Fibroblast of lung (primary cell): ENCODE measurements around the gene ETNPPL. TPM values are rescaled to one million over a fixed set of nuclear protein-coding genes. Genes with fewer than 3 reads are reported as not detected.
"Not testable (repeated sequence)": the region's sequence is repeated elsewhere in the genome, so short reads cannot be mapped to it uniquely, and the experiment has no call there.

Experiments
- DNase-seq, 2 donors: peaks; one replicate each; pipeline versions ENCODE4 v3.0.0 to v3.0.0-alpha.2; 2010; ENCODE audit warnings: low read depth in 2 of 2
- H2AFZ ChIP-seq: 2 replicates; pipeline ENCODE4 v1.5.1; 2012; ENCODE audit warnings: low read length, control low read depth, inconsistent platforms
- H3K27ac ChIP-seq: 2 replicates; pipeline ENCODE4 v1.5.1; 2011; ENCODE audit warnings: low read length, control low read depth; ENCODE audit not compliant: insufficient read depth
- H3K27me3 ChIP-seq: 2 replicates; pipeline ENCODE4 v1.5.1; 2011; ENCODE audit warnings: mild to moderate bottlenecking, low read length; ENCODE audit not compliant: control insufficient read depth, insufficient read depth
- H3K36me3 ChIP-seq: 2 replicates; pipeline ENCODE4 v1.5.1; 2011; ENCODE audit warnings: low read length; ENCODE audit not compliant: control insufficient read depth, insufficient read depth
- H3K4me1 ChIP-seq: 2 replicates; pipeline ENCODE4 v1.5.1; 2011; ENCODE audit warnings: low read length; ENCODE audit not compliant: control insufficient read depth, insufficient read depth; ENCODE audit errors: extremely low read depth
- H3K4me2 ChIP-seq: 2 replicates; pipeline ENCODE4 v1.5.1; 2011; ENCODE audit warnings: low read length, control low read depth; ENCODE audit not compliant: insufficient read depth; ENCODE audit errors: extremely low read depth
- H3K4me3 ChIP-seq, 4 experiments: fragments of 200-600 bp in 1 of 4; sonication (generic) in 1 of 4; replicated peaks in 1 of 4; 2 replicates each; pipeline ENCODE4 v1.5.1; 2011 to 2016; ENCODE audit warnings: low read length in 4 of 4, low read depth in 3 of 4, mild to moderate bottlenecking in 3 of 4, control low read depth in 2 of 4, inconsistent platforms in 1 of 4, mixed read lengths in 1 of 4; ENCODE audit not compliant: insufficient read depth in 1 of 4; ENCODE audit errors: control extremely low read depth in 1 of 4
- H3K79me2 ChIP-seq: 2 replicates; pipeline ENCODE4 v1.5.1; 2012; ENCODE audit warnings: mild to moderate bottlenecking, low read length, inconsistent platforms; ENCODE audit not compliant: control insufficient read depth, insufficient read depth
- H3K9ac ChIP-seq: 2 replicates; pipeline ENCODE4 v1.5.1; 2011; ENCODE audit warnings: mild to moderate bottlenecking, low read length, control low read depth; ENCODE audit not compliant: insufficient read depth
- H3K9me3 ChIP-seq: 2 replicates; pipeline ENCODE4 v1.5.1; 2012; ENCODE audit warnings: low read depth, low read length; ENCODE audit not compliant: control insufficient read depth, insufficient read depth
- H4K20me1 ChIP-seq: 2 replicates; pipeline ENCODE4 v1.5.1; 2011; ENCODE audit warnings: low read length; ENCODE audit not compliant: control insufficient read depth, insufficient read depth; ENCODE audit errors: extremely low read depth
- EZH2 ChIP-seq: IDR thresholded peaks from 2 replicates; pipeline ENCODE4 v1.5.1; 2012; ENCODE audit warnings: low read length, control low read depth, mild to moderate bottlenecking; ENCODE audit errors: missing control alignments
- polyA plus RNA-seq, 2 donors: library from polyadenylated mRNA; depleted of rRNA in 1 of 2; stranded (reverse) in 1 of 2; unstranded in 1 of 2; fragments of >200 nt; gene quantifications; 2 replicates each; pipeline ENCODE4 v1.2.1, GENCODE V29; 2011 to 2012; ENCODE audit warnings: missing spikeins in 1 of 2
- total RNA-seq: library from RNA; depleted of rRNA; stranded (reverse); fragments of >200 nt; gene quantifications from 2 replicates; pipeline ENCODE4 v1.2.1, GENCODE V29; 2014
- TF ChIP-seq, protein P1 (sequence below), 2 donors: IDR thresholded peaks in 1 of 2; conservative IDR thresholded peaks in 1 of 2; 1 replicate in 1 of 2; 2 replicates in 1 of 2; pipeline ENCODE4 v1.5.1; 2011 to 2012; ENCODE audit warnings: low read length in 2 of 2, control low read depth in 1 of 2, inconsistent platforms in 1 of 2, low read depth in 1 of 2, mild to moderate bottlenecking in 1 of 2

Gene ETNPPL
- total and polyA plus RNA-seq, 2 donors (not counting 1 experiment from before 2014, with no cell fraction given) = not detected

DNA sequence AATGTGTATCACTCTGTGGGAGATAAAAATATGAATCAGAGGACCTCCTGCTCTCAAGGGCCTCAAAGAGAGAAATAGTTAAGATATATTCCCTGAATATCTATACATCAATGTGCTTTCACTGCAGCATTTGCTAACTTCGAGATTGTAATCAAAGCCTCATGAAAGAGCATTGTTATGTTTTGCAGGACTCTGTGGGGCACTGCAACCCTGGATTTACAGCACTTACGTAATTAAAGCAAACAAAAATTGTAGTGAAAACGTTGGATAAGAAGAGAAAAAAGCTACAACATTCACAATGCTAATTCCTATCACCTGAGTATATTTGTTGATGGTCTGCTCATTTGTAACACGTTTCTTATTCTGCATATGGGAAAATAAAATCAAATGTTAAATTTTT lies 48.0 kb downstream of the ETNPPL start:
- H3K27me3 ChIP-seq = no peaks in the 10 kb centered on the region
- no peak overlapping the region for H3K4me3 ChIP-seq
- no peaks in the 10 kb centered on the region for H3K9me3 ChIP-seq
- H3K9ac ChIP-seq = no peak overlapping the region
- H4K20me1 ChIP-seq = no peaks in the 10 kb centered on the region
- no peak overlapping the region for H2AFZ ChIP-seq
- DNase-seq = no peak
- H3K79me2 ChIP-seq = no peaks in the 10 kb centered on the region
- TF ChIP-seq EZH2 = no peak
- TF ChIP-seq, protein P1, sequence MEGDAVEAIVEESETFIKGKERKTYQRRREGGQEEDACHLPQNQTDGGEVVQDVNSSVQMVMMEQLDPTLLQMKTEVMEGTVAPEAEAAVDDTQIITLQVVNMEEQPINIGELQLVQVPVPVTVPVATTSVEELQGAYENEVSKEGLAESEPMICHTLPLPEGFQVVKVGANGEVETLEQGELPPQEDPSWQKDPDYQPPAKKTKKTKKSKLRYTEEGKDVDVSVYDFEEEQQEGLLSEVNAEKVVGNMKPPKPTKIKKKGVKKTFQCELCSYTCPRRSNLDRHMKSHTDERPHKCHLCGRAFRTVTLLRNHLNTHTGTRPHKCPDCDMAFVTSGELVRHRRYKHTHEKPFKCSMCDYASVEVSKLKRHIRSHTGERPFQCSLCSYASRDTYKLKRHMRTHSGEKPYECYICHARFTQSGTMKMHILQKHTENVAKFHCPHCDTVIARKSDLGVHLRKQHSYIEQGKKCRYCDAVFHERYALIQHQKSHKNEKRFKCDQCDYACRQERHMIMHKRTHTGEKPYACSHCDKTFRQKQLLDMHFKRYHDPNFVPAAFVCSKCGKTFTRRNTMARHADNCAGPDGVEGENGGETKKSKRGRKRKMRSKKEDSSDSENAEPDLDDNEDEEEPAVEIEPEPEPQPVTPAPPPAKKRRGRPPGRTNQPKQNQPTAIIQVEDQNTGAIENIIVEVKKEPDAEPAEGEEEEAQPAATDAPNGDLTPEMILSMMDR (conservative IDR thresholded peaks at IDR 0.05 in 1 of 2, IDR thresholded peaks at IDR 0.05 in 1 of 2; ENCODE audit: low read depth in 1 of 2, low read length in 2 of 2) = no peak
- H3K4me1 ChIP-seq = no peaks in the 10 kb centered on the region
- no peak overlapping the region for H3K4me2 ChIP-seq
- H3K36me3 ChIP-seq = no peaks in the 10 kb centered on the region
- no peak overlapping the region for H3K27ac ChIP-seq

DNA sequence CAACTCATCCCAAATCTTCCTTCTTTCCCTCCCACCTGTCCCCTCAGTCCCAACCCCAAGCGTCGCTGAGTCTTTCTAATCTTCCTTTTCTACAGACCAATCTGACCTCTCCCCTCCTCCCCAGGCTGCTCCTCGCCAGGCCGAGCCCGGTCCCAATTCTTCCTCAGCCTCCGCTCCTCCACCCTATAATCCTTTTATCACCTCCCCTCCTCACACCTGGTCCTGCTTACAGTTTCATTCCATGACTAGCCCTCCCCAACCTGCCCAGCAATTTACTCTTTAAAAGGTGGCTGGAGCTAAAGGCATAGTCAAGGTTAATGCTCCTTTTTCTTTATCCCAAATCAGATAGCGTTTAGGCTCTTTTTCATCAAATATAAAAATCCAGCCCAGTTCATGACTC lies 52.3 kb downstream of the ETNPPL start:
- DNase-seq, H3K36me3 ChIP-seq, H3K9ac ChIP-seq, H4K20me1 ChIP-seq, H3K79me2 ChIP-seq, H3K4me2 ChIP-seq, H3K27ac ChIP-seq, H3K4me1 ChIP-seq, H3K27me3 ChIP-seq, H2AFZ ChIP-seq, H3K4me3 ChIP-seq, H3K9me3 ChIP-seq: not testable (repeated sequence)

DNA sequence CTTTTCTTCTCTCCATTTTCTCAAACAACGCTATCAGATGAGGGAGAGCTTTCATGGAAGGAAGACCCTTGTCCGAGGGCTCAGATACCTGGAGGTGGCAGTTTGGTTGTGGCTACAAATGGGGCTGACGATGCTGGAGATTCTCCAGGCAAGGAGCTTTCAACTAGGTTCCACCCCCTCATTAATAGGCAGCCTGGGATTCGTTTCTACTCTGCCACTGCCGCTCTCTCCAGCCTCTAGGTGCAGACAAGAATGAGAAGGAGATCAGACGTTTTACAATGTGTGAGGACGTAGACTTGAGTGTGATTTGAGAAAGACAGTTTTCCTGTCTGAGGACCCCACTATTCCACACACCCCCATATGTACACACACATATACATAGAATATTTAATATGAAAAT lies 53.1 kb downstream of the ETNPPL start:
- Histone ChIP-seq H3K4me2 (no peak overlapping the region), H4K20me1 (no peaks in the 10 kb centered on the region), H3K27ac (no peak overlapping the region), H2AFZ (no peak overlapping the region), H3K36me3 (no peaks in the 10 kb centered on the region), H3K4me3 (no peak overlapping the region), H3K9ac (no peak overlapping the region), H3K27me3 (no peaks in the 10 kb centered on the region), H3K79me2 (no peaks in the 10 kb centered on the region), H3K4me1 (no peaks in the 10 kb centered on the region), H3K9me3 (no peaks in the 10 kb centered on the region)
- no peak for TF ChIP-seq EZH2
- TF ChIP-seq, protein P1 (conservative IDR thresholded peaks at IDR 0.05 in 1 of 2, IDR thresholded peaks at IDR 0.05 in 1 of 2; ENCODE audit: low read depth in 1 of 2, low read length in 2 of 2) = no peak
- no peak for DNase-seq
